Endodermal cell (in vitro differentiated cells): ENCODE results near the gene LCP2. TPM values are rescaled to one million over a fixed set of nuclear protein-coding genes. Genes with fewer than 3 reads are reported as not detected.

Experiments used
- DNase-seq: peaks from one replicate; pipeline ENCODE4 v3.0.0-alpha.2; 2017
- H3K27ac ChIP-seq: 2 replicates; pipeline ENCODE4 v1.5.1; 2013; ENCODE audit warnings: mild to moderate bottlenecking, low read depth, low read length, moderate library complexity
- H3K27me3 ChIP-seq: 2 replicates; pipeline ENCODE4 v1.6.1; 2013; ENCODE audit warnings: mild to moderate bottlenecking, low read length, moderate library complexity; ENCODE audit not compliant: insufficient read depth, control insufficient read depth, poor library complexity, severe bottlenecking
- H3K36me3 ChIP-seq: 2 replicates; pipeline ENCODE4 v1.7.0; 2013; ENCODE audit warnings: mild to moderate bottlenecking, low read length, moderate library complexity; ENCODE audit not compliant: control insufficient read depth, insufficient read depth
- H3K4me1 ChIP-seq: one replicate; pipeline ENCODE4 v1.7.0; 2013; ENCODE audit warnings: low read length; ENCODE audit not compliant: control insufficient read depth, insufficient read depth
- H3K4me3 ChIP-seq: 2 replicates; pipeline ENCODE4 v1.5.1; 2013; ENCODE audit warnings: mild to moderate bottlenecking, low read length, moderate library complexity
- H3K9ac ChIP-seq: 2 replicates; pipeline ENCODE4 v1.6.1; 2013; ENCODE audit warnings: mild to moderate bottlenecking, low read length, moderate library complexity; ENCODE audit not compliant: poor library complexity, severe bottlenecking; ENCODE audit errors: extremely low read depth
- H3K9me3 ChIP-seq: 2 replicates; pipeline ENCODE4 v1.6.1; 2013; ENCODE audit warnings: mild to moderate bottlenecking, low read length, moderate library complexity; ENCODE audit not compliant: control insufficient read depth
- H3K27ac Mint-ChIP-seq: 2 replicates; pipeline ENCODE4 v1.8.0; 2020; ENCODE audit warnings: mixed read lengths
- H3K27me3 Mint-ChIP-seq: 2 replicates; pipeline ENCODE4 v1.8.0; 2021; ENCODE audit warnings: mild to moderate bottlenecking, mixed read lengths; ENCODE audit not compliant: insufficient read depth
- H3K36me3 Mint-ChIP-seq: 2 replicates; pipeline ENCODE4 v1.8.0; 2020; ENCODE audit warnings: low read depth, mixed read lengths
- H3K4me1 Mint-ChIP-seq: 2 replicates; pipeline ENCODE4 v1.8.0; 2020; ENCODE audit warnings: mixed read lengths
- H3K4me3 Mint-ChIP-seq: 2 replicates; pipeline ENCODE4 v1.8.0; 2020; ENCODE audit warnings: mild to moderate bottlenecking, moderate library complexity, mixed read lengths
- H3K9me3 Mint-ChIP-seq: 2 replicates; pipeline ENCODE4 v1.8.0; 2020; ENCODE audit warnings: mild to moderate bottlenecking, mixed read lengths
- WGBS, 2 experiments: methylation state at CpG; one replicate each; pipeline versions ENCODE4 v1.1.5 to v1.1.7; 2013; ENCODE audit warnings: missing lambda C conversion rate in 2 of 2, mixed read lengths in 1 of 2; ENCODE audit not compliant: insufficient coverage in 1 of 2, insufficient read length in 1 of 2; 5-methylcytosine and 5-hydroxymethylcytosine counted together
- total RNA-seq, 2 donors: library from RNA; stranded (reverse); fragmentation: NEBNext Ultra II Directional in 1 of 2; extraction: Animal tissue kit (Norgen Biotek cat#: 25700) in 1 of 2; gene quantifications; 2 replicates in 1 of 2; 3 replicates in 1 of 2; pipeline ENCODE4 v1.2.1, GENCODE V29; 2021
- TF ChIP-seq, protein P1 (sequence below): fragments of 200-600 bp; sonication (generic); conservative IDR thresholded peaks from 2 replicates; pipeline ENCODE4 v1.5.0; 2021; ENCODE audit warnings: antibody characterized with exemption, mild to moderate bottlenecking

LCP2 gene
- total RNA-seq, 2 donors from 2014 or later, result 0.11 TPM; not detected in 1

DNA sequence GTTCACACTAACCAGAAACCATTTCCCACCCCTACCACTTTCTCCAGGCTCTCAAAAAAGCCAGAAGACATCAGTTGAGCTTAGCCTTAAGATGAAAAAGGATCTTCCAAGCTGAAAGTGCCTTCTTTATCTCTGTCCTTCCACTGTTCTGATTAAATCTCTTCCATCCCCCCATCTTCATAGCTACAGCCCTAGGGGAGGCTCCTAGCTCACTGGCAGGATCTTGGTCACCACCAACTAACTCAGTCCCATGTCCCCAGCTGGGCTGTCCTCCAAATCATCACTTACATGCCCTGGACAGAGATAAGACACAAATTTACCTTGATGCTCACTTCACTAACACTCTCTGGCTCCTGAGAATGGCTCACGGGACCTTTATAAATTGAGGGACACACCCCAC is 14.3 kb downstream of the LCP2 start:
- Mint-ChIP-seq H3K9me3 (peaks cover 21% of the 10 kb centered on the region), H3K36me3 (no peaks in the 10 kb centered on the region), H3K27ac (no peak overlapping the region), H3K4me3 (no peak overlapping the region), H3K4me1 (peaks cover 18% of the 10 kb centered on the region), H3K27me3 (peaks cover 24% of the 10 kb centered on the region)
- Histone ChIP-seq H3K4me1 (peaks cover 14% of the 10 kb centered on the region), H3K4me3 (no peak overlapping the region), H3K9ac (no peak overlapping the region), H3K36me3 (no peaks in the 10 kb centered on the region), H3K27me3 (peaks cover 4% of the 10 kb centered on the region), H3K27ac (no peak overlapping the region), H3K9me3 (peaks cover 19% of the 10 kb centered on the region)
- no peak for DNase-seq
- TF ChIP-seq, protein P1, sequence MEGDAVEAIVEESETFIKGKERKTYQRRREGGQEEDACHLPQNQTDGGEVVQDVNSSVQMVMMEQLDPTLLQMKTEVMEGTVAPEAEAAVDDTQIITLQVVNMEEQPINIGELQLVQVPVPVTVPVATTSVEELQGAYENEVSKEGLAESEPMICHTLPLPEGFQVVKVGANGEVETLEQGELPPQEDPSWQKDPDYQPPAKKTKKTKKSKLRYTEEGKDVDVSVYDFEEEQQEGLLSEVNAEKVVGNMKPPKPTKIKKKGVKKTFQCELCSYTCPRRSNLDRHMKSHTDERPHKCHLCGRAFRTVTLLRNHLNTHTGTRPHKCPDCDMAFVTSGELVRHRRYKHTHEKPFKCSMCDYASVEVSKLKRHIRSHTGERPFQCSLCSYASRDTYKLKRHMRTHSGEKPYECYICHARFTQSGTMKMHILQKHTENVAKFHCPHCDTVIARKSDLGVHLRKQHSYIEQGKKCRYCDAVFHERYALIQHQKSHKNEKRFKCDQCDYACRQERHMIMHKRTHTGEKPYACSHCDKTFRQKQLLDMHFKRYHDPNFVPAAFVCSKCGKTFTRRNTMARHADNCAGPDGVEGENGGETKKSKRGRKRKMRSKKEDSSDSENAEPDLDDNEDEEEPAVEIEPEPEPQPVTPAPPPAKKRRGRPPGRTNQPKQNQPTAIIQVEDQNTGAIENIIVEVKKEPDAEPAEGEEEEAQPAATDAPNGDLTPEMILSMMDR, result no peak
- 100% methylated on average over 1 of the region's 1 CpG; no CpG with 5 or more reads in 1 of the 2 experiments for WGBS, 2 experiments

DNA sequence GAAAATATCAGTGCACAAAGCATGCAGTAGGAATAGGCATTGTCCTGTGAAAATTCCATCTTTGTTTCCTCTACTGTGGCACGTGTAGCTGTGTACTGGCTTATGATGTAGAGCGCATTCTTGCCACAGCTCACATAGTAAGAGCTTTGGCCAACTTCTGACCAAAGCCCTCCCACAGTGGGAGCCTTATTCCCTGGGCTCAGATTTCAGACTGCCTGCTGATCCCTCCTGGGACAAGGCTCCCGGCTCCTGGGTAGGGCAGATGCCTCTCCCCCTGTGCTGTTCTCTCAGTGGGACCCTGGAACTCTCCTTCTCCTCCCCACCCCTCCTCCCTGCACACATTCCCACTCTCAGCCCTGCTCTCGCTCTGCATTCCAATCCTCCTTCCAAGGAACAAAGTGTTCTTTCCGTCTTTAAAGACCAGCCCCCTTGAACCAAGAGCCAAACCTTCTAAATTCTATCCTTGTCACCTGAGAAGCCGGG is 17.5 kb downstream of the LCP2 start:
- TF ChIP-seq, protein P1, result no peak
- H3K9ac ChIP-seq, result no peak overlapping the region
- peaks cover 30% of the 10 kb centered on the region for H3K4me1 Mint-ChIP-seq
- no peak overlapping the region for H3K4me3 ChIP-seq
- peak overlapping the region; percentile 67 for H3K27ac Mint-ChIP-seq
- WGBS, 2 experiments, result 47 to 53% methylated on average over 4 to 6 of the region's 6 CpGs
- H3K36me3 Mint-ChIP-seq, result no peaks in the 10 kb centered on the region
- H3K4me3 Mint-ChIP-seq, result no peak overlapping the region
- DNase-seq, result peak; percentile 77
- H3K27me3 ChIP-seq, result peaks cover 12% of the 10 kb centered on the region
- peaks cover 13% of the 10 kb centered on the region for H3K9me3 ChIP-seq
- peaks cover 46% of the 10 kb centered on the region for H3K27me3 Mint-ChIP-seq
- peaks cover 18% of the 10 kb centered on the region for H3K9me3 Mint-ChIP-seq
- H3K36me3 ChIP-seq, result no peaks in the 10 kb centered on the region
- H3K27ac ChIP-seq, result no peak overlapping the region
- H3K4me1 ChIP-seq, result peaks cover 14% of the 10 kb centered on the region

DNA sequence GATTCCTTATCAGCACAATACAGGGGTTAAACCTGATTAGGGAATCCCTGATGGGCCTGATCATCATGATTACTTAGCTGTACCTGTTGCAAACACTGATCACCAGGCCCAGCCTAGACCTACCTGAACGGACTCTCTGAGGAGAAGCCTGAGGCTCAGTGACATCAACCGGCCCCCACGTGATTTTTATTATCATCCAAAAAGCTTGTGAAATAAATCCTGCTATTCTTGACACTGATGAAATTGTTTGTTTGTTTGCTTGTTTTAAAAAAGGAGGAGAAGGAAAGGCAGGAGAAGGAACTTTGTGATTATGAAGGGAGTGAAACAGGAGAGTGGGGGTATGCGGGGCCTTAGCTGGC is 18.1 kb downstream of the LCP2 start:
- TF ChIP-seq, protein P1, result no peak
- Histone ChIP-seq H3K27ac (no peak overlapping the region), H3K36me3 (no peaks in the 10 kb centered on the region), H3K9me3 (peaks cover 13% of the 10 kb centered on the region), H3K4me1 (peaks cover 14% of the 10 kb centered on the region), H3K4me3 (no peak overlapping the region), H3K9ac (no peak overlapping the region), H3K27me3 (peaks cover 12% of the 10 kb centered on the region)
- H3K4me1 Mint-ChIP-seq, result peaks cover 31% of the 10 kb centered on the region
- WGBS, 2 experiments, result 88 to 92% methylated on average over 3 to 4 of the region's 4 CpGs
- H3K9me3 Mint-ChIP-seq, result peaks cover 14% of the 10 kb centered on the region
- peak overlapping the region; percentile 3 for H3K27ac Mint-ChIP-seq
- H3K27me3 Mint-ChIP-seq, result peaks cover 47% of the 10 kb centered on the region
- no peak overlapping the region for H3K4me3 Mint-ChIP-seq
- H3K36me3 Mint-ChIP-seq, result no peaks in the 10 kb centered on the region
- DNase-seq, result no peak
